HL-60 (cell line): ENCODE results near the gene EPHX1.

Experiments
- DNase-seq, 2 experiments: peaks; one replicate each; pipeline ENCODE4 v3.0.0-alpha.2; 2010 to 2020; ENCODE audit warnings: low read depth in 1 of 2, low spot score in 1 of 2
- H3K27ac ChIP-seq: fragments of 250-450 bp; sonication (Bioruptor Pico); replicated peaks from 2 replicates; pipeline ENCODE4 v1.5.1; 2020; ENCODE audit warnings: mild to moderate bottlenecking, moderate library complexity
- H3K27me3 ChIP-seq: fragments of 250-450 bp; sonication (Bioruptor Pico); 2 replicates; pipeline ENCODE4 v1.5.1; 2021; ENCODE audit warnings: mild to moderate bottlenecking, moderate library complexity; ENCODE audit not compliant: insufficient read depth, poor library complexity, severe bottlenecking
- H3K4me3 ChIP-seq: replicated peaks from 2 replicates; pipeline ENCODE4 v1.5.1; 2011; ENCODE audit warnings: mild to moderate bottlenecking, control low read depth, low read length; ENCODE audit not compliant: insufficient read depth
- GABPA ChIP-seq: IDR thresholded peaks from 2 replicates; pipeline ENCODE4 v1.6.1; 2012; ENCODE audit warnings: low read depth
- POLR2AphosphoS5 ChIP-seq: IDR thresholded peaks from 2 replicates; pipeline ENCODE4 v1.6.1; 2012; ENCODE audit warnings: low read depth
- SPI1 ChIP-seq: IDR thresholded peaks from 2 replicates; pipeline ENCODE4 v1.6.1; 2012; ENCODE audit warnings: low read depth, mild to moderate bottlenecking, borderline replicate concordance
- TF ChIP-seq, protein P1 (sequence below): IDR thresholded peaks from 2 replicates; pipeline ENCODE4 v1.6.1; 2012; ENCODE audit warnings: low read depth; ENCODE audit not compliant: insufficient replicate concordance
- TF ChIP-seq, protein P2 (sequence below): IDR thresholded peaks from one replicate; pipeline ENCODE4 v1.5.1; 2011; ENCODE audit warnings: low read length, control low read depth, inconsistent platforms; ENCODE audit not compliant: insufficient read depth

Gene EPHX1

GRCh38 chr1:225776294-225776693, 33.6 kb upstream of the EPHX1 start:
- H3K27me3 ChIP-seq = no peaks in the 10 kb centered on the region
- no peak overlapping the region for H3K4me3 ChIP-seq
- TF ChIP-seq GABPA (no peak), SPI1 (no peak), POLR2AphosphoS5 (no peak)
- TF ChIP-seq, protein P1, sequence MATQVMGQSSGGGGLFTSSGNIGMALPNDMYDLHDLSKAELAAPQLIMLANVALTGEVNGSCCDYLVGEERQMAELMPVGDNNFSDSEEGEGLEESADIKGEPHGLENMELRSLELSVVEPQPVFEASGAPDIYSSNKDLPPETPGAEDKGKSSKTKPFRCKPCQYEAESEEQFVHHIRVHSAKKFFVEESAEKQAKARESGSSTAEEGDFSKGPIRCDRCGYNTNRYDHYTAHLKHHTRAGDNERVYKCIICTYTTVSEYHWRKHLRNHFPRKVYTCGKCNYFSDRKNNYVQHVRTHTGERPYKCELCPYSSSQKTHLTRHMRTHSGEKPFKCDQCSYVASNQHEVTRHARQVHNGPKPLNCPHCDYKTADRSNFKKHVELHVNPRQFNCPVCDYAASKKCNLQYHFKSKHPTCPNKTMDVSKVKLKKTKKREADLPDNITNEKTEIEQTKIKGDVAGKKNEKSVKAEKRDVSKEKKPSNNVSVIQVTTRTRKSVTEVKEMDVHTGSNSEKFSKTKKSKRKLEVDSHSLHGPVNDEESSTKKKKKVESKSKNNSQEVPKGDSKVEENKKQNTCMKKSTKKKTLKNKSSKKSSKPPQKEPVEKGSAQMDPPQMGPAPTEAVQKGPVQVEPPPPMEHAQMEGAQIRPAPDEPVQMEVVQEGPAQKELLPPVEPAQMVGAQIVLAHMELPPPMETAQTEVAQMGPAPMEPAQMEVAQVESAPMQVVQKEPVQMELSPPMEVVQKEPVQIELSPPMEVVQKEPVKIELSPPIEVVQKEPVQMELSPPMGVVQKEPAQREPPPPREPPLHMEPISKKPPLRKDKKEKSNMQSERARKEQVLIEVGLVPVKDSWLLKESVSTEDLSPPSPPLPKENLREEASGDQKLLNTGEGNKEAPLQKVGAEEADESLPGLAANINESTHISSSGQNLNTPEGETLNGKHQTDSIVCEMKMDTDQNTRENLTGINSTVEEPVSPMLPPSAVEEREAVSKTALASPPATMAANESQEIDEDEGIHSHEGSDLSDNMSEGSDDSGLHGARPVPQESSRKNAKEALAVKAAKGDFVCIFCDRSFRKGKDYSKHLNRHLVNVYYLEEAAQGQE = no peak
- TF ChIP-seq, protein P2, sequence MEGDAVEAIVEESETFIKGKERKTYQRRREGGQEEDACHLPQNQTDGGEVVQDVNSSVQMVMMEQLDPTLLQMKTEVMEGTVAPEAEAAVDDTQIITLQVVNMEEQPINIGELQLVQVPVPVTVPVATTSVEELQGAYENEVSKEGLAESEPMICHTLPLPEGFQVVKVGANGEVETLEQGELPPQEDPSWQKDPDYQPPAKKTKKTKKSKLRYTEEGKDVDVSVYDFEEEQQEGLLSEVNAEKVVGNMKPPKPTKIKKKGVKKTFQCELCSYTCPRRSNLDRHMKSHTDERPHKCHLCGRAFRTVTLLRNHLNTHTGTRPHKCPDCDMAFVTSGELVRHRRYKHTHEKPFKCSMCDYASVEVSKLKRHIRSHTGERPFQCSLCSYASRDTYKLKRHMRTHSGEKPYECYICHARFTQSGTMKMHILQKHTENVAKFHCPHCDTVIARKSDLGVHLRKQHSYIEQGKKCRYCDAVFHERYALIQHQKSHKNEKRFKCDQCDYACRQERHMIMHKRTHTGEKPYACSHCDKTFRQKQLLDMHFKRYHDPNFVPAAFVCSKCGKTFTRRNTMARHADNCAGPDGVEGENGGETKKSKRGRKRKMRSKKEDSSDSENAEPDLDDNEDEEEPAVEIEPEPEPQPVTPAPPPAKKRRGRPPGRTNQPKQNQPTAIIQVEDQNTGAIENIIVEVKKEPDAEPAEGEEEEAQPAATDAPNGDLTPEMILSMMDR = no peak
- H3K27ac ChIP-seq = no peak overlapping the region
- no peak for DNase-seq

DNA sequence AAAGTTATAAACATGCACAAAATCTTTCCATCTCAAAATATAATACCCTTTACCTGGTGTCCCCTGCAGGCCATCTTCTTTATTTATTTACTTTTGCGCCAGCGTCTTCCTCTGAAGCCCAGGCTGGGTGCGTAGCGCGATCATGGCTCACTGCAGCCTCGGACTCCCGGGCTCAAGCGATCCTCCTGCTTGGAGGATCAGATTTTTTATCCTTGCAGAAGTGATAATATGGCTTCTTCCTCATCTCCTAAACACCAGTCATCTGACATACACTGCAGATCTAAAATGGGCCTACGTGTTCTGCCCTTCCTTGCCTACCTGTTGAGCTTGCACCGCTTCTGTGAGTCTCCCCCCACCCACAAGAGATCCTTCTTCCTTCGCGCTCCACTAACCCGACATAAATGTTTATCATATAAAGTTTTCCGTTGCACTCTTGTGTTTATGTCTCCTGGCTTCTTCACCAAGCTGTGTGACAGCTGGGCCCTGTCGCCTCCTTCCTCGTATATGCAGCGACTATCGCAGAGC, 32.8 kb upstream of the EPHX1 start:
- peak overlapping the region; percentile 39 for H3K4me3 ChIP-seq
- DNase-seq = no peak
- H3K27me3 ChIP-seq = no peaks in the 10 kb centered on the region
- TF ChIP-seq POLR2AphosphoS5 (no peak), GABPA (no peak), SPI1 (no peak)
- TF ChIP-seq, protein P1 = no peak
- TF ChIP-seq, protein P2 = no peak
- H3K27ac ChIP-seq = peak overlapping the region; percentile 97

- DNase-seq = peak; percentile 96 to 99
- Histone ChIP-seq H3K27ac (peak within 1 kb of the TSS; percentile 97), H3K4me3 (peak within 1 kb of the TSS; percentile 50), H3K27me3 (no peaks in the 10 kb centered on the region)
- TF ChIP-seq GABPA (no peak), SPI1 (no peak), POLR2AphosphoS5 (peak; percentile 77)
- TF ChIP-seq, protein P1 = no peak
- TF ChIP-seq, protein P2 = peak; percentile 85
Observed at GRCh38 chr1:225777583-225778336, 32.2 kb upstream of the EPHX1 start, which contains the start of gene SRP9. Gene SRP9, plus strand, starts transcription at chr1:225777826. Its CDS starts 115 bp downstream, at chr1:225777941.
